H1 (cell line): ENCODE measurements around the gene VPS35L. TPM values are rescaled to one million over a fixed set of nuclear protein-coding genes. Genes with fewer than 3 reads are reported as not detected.
A peak's percentile ranks its signal among the peaks of the same experiment; 100 is the strongest.

ENCODE experiments used
- CTCF ChIA-PET: fragments of 300-600 bp; sonication (Branson Sonifier 250); formaldehyde crosslinking; loops from one replicate; lab custom pipeline; 2021; ENCODE audit not compliant: partially characterized antibody; lab: Charles Lee
- POLR2A ChIA-PET: fragments of 300-600 bp; sonication (Branson Sonifier 250); formaldehyde crosslinking; loops from one replicate; lab custom pipeline; 2021; ENCODE audit warnings: inconsistent platforms; ENCODE audit not compliant: partially characterized antibody; lab: Charles Lee
- DNase-seq, 2 experiments: peaks; one replicate each; pipeline versions ENCODE4 v3.0.0 to v3.0.0-alpha.2; 2010 to 2022; ENCODE audit warnings: low spot score in 2 of 2, low read depth in 1 of 2, mixed read lengths in 1 of 2
- FAIRE-seq: peaks from 2 replicates; lab custom pipeline; 2011; peaks lifted over from hg19 to GRCh38; lab: Jason Lieb, UNC
- H2AFZ ChIP-seq: 2 replicates; pipeline ENCODE4 v1.8.1; 2012; ENCODE audit warnings: low read length, inconsistent platforms
- H2AK5ac ChIP-seq: 2 replicates; pipeline ENCODE4 v1.6.1; 2013; ENCODE audit warnings: low read depth, low read length
- H2BK120ac ChIP-seq: replicated peaks from 2 replicates; pipeline ENCODE3; 2013; ENCODE audit warnings: low read depth, low read length, inconsistent platforms
- H2BK12ac ChIP-seq: 2 replicates; pipeline ENCODE4 v1.6.1; 2013; ENCODE audit warnings: low read depth, low read length
- H2BK15ac ChIP-seq: 2 replicates; pipeline ENCODE4 v1.6.1; 2013; ENCODE audit warnings: low read length
- H2BK20ac ChIP-seq: 2 replicates; pipeline ENCODE4 v1.6.1; 2013; ENCODE audit warnings: low read length
- H2BK5ac ChIP-seq: 2 replicates; pipeline ENCODE4 v1.6.1; 2013; ENCODE audit warnings: low read depth, low read length
- H3K14ac ChIP-seq: 2 replicates; pipeline ENCODE4 v1.6.1; 2013; ENCODE audit warnings: inconsistent platforms; ENCODE audit not compliant: insufficient read length
- H3K18ac ChIP-seq: 2 replicates; pipeline ENCODE4 v1.6.1; 2013; ENCODE audit warnings: low read length; ENCODE audit errors: extremely low read depth
- H3K23ac ChIP-seq: 2 replicates; pipeline ENCODE4 v1.6.1; 2013; ENCODE audit warnings: inconsistent platforms; ENCODE audit not compliant: insufficient read length
- H3K23me2 ChIP-seq: 2 replicates; pipeline ENCODE4 v1.6.1; 2013; ENCODE audit warnings: low read depth, low read length
- H3K27ac ChIP-seq: 2 replicates; pipeline ENCODE4 v1.6.1; 2011; ENCODE audit warnings: low read depth, low read length, inconsistent platforms
- H3K27me3 ChIP-seq, 4 experiments: replicated peaks in 1 of 4; 1 replicate in 1 of 4; 2 replicates in 3 of 4; pipeline versions ENCODE4 v1.6.1 to v1.8.1; 2011 to 2013; ENCODE audit warnings: low read length in 3 of 4, mild to moderate bottlenecking in 3 of 4, inconsistent platforms in 2 of 4, mixed read lengths in 2 of 4, moderate library complexity in 1 of 4; ENCODE audit not compliant: control insufficient read depth in 3 of 4, insufficient read depth in 3 of 4; ENCODE audit errors: extremely low read depth in 1 of 4
- H3K36me3 ChIP-seq, 4 experiments: 2 replicates each; pipeline versions ENCODE4 v1.6.1 to v1.8.1; 2011 to 2013; ENCODE audit warnings: mild to moderate bottlenecking in 4 of 4, low read length in 3 of 4, moderate library complexity in 2 of 4, control low read depth in 1 of 4, inconsistent platforms in 1 of 4; ENCODE audit not compliant: insufficient read depth in 4 of 4, control insufficient read depth in 2 of 4
- H3K4ac ChIP-seq: replicated peaks from 2 replicates; pipeline ENCODE3; 2013; ENCODE audit warnings: low read length, low read depth, mixed read lengths, inconsistent platforms; ENCODE audit not compliant: insufficient read length
- H3K4me1 ChIP-seq, 4 experiments: replicated peaks in 1 of 4; 1 replicate in 1 of 4; 2 replicates in 3 of 4; pipeline versions ENCODE4 v1.6.1 to v1.8.1; 2011 to 2013; ENCODE audit warnings: low read length in 3 of 4, inconsistent platforms in 2 of 4, mixed read lengths in 1 of 4; ENCODE audit not compliant: insufficient read depth in 4 of 4, control insufficient read depth in 3 of 4
- H3K4me2 ChIP-seq, 2 experiments: 2 replicates each; pipeline versions ENCODE4 v1.6.1 to v1.8.1; 2011 to 2013; ENCODE audit warnings: low read depth in 2 of 2, low read length in 2 of 2, control low read depth in 1 of 2, inconsistent platforms in 1 of 2, mild to moderate bottlenecking in 1 of 2; ENCODE audit not compliant: insufficient read depth in 1 of 2
- H3K4me3 ChIP-seq, 4 experiments: fragments of 200-600, 300-600 bp in 1 of 4; sonication (generic), shearing (Covaris generic), sonication (Bioruptor Twin) in 1 of 4; 2 replicates each; pipeline versions ENCODE4 v1.5.1 to v1.8.1; 2011 to 2016; ENCODE audit warnings: low read length in 4 of 4, low read depth in 3 of 4, control low read depth in 2 of 4, inconsistent platforms in 2 of 4, mild to moderate bottlenecking in 2 of 4, mixed read lengths in 1 of 4, moderate library complexity in 1 of 4; ENCODE audit not compliant: insufficient read depth in 2 of 4; ENCODE audit errors: extremely low read depth in 1 of 4
- H3K56ac ChIP-seq: replicated peaks from 2 replicates; pipeline ENCODE3; 2013; ENCODE audit warnings: low read depth, mild to moderate bottlenecking, mixed read lengths, low read length, inconsistent platforms; ENCODE audit not compliant: insufficient read length
- H3K79me1 ChIP-seq: 2 replicates; pipeline ENCODE4 v1.6.1; 2013; ENCODE audit warnings: low read depth, low read length, control low read depth
- H3K79me2 ChIP-seq, 2 experiments: 2 replicates each; pipeline versions ENCODE4 v1.6.1 to v1.8.1; 2012 to 2013; ENCODE audit warnings: low read length in 2 of 2, mild to moderate bottlenecking in 2 of 2, inconsistent platforms in 1 of 2; ENCODE audit not compliant: insufficient read depth in 2 of 2, control insufficient read depth in 1 of 2
- H3K9ac ChIP-seq, 4 experiments: replicated peaks in 1 of 4; 1 replicate in 1 of 4; 2 replicates in 3 of 4; pipeline versions ENCODE4 v1.6.1 to v1.8.1; 2011 to 2013; ENCODE audit warnings: low read depth in 3 of 4, low read length in 3 of 4, control low read depth in 2 of 4, mild to moderate bottlenecking in 2 of 4, moderate library complexity in 2 of 4, inconsistent platforms in 1 of 4; ENCODE audit errors: extremely low read depth in 1 of 4
- H3K9me3 ChIP-seq, 2 experiments: 2 replicates each; pipeline versions ENCODE4 v1.6.1 to v1.8.1; 2012 to 2013; ENCODE audit warnings: mild to moderate bottlenecking in 2 of 2, moderate library complexity in 2 of 2, control low read depth in 1 of 2, inconsistent platforms in 1 of 2, low read depth in 1 of 2, low read length in 1 of 2, mixed read lengths in 1 of 2; ENCODE audit not compliant: insufficient read depth in 2 of 2
- H4K20me1 ChIP-seq, 2 experiments: replicated peaks in 1 of 2; 2 replicates each; pipeline versions ENCODE3 to v1.8.1; 2011 to 2013; ENCODE audit warnings: inconsistent platforms in 2 of 2, low read length in 2 of 2, mild to moderate bottlenecking in 1 of 2; ENCODE audit not compliant: insufficient read depth in 2 of 2, control insufficient read depth in 1 of 2
- H4K5ac ChIP-seq: 2 replicates; pipeline ENCODE4 v1.6.1; 2013; ENCODE audit warnings: low read length, low read depth, mixed read lengths, inconsistent platforms; ENCODE audit not compliant: insufficient read length
- H4K8ac ChIP-seq: 2 replicates; pipeline ENCODE4 v1.8.0; 2013; ENCODE audit warnings: mild to moderate bottlenecking, moderate library complexity, low read length, inconsistent platforms; ENCODE audit not compliant: insufficient read depth; ENCODE audit errors: extremely low read depth
- H4K91ac ChIP-seq: replicated peaks from 2 replicates; pipeline ENCODE3; 2013; ENCODE audit warnings: low read length, mixed read lengths, inconsistent platforms; ENCODE audit not compliant: insufficient read length
- CHD2 ChIP-seq: IDR thresholded peaks from 2 replicates; pipeline ENCODE4 v1.6.1; 2012; ENCODE audit warnings: low read length, improper control_type of control experiment
- GTF2F1 ChIP-seq: IDR thresholded peaks from 2 replicates; pipeline ENCODE4 v1.6.1; 2012; ENCODE audit warnings: low read depth, low read length, improper control_type of control experiment, borderline replicate concordance
- POLR2A ChIP-seq, 2 experiments: IDR thresholded peaks; 1 replicate in 1 of 2; 2 replicates in 1 of 2; pipeline ENCODE4 v1.6.1; 2011; ENCODE audit warnings: low read depth in 2 of 2, low read length in 2 of 2, mild to moderate bottlenecking in 2 of 2; ENCODE audit errors: control extremely low read depth in 1 of 2
- WGBS, 2 experiments: shearing (Covaris generic) in 1 of 2; methylation state at CpG; one replicate each; pipeline versions ENCODE4 v1.1.6 to v1.1.7; 2013 to 2015; ENCODE audit warnings: low lambda C conversion rate in 2 of 2, mixed read lengths in 2 of 2, inconsistent platforms in 1 of 2, low coverage in 1 of 2, missing lambda C conversion rate in 1 of 2; ENCODE audit not compliant: insufficient replicate concordance in 2 of 2, insufficient coverage in 1 of 2, insufficient read length in 1 of 2; ENCODE audit errors: extremely low coverage in 1 of 2, missing lambda C conversion rate in 1 of 2; 5-methylcytosine and 5-hydroxymethylcytosine counted together
- polyA plus RNA-seq, 7 experiments: library from polyadenylated mRNA; depleted of rRNA in 3 of 7; stranded (reverse) in 5 of 7; unstranded in 2 of 7; fragments of >200 nt in 5 of 7; fragments of 200-250 nt in 2 of 7; gene quantifications; 1 replicate in 5 of 7; 2 replicates in 1 of 7; 4 replicates in 1 of 7; pipeline versions ENCODE4 v1.2.1 to v1.2.3, GENCODE V29; 2011 to 2013; ENCODE audit warnings: missing spikeins in 2 of 7, mixed read lengths in 2 of 7
- total RNA-seq: library from RNA; stranded (reverse); fragmentation: NEBNext Ultra II Directional; extraction: Animal tissue kit (Norgen Biotek cat#: 25700); gene quantifications from 2 replicates; pipeline ENCODE4 v1.2.1, GENCODE V29; 2021

Gene VPS35L
- total and polyA plus RNA-seq, 2 of the 8 experiments (the other 6 are each of a cell fraction or from before 2014, with no cell fraction given): 31.5 to 57.1 TPM

DNA sequence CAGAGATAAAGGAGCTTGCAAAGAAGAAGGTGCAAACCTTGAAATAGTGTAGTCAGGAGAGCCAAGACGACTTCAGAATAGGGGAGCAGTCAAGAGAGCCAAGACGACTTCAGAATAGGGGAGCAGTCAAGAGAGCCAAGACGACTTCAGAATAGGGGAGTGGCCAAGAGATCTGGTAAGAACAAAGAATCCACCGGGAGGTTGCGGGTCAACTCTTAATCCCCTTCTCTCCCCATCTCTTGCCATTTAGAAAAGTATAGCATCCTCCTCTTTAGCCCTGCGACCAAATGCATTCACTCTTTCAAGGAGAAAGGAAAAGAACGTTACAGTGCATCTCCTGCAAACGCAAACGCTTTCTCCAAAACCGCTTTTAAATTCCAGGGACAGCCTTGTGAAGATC lies 161.8 kb downstream of the VPS35L start:
- Histone ChIP-seq H2BK120ac (no peak overlapping the region), H4K5ac (peak overlapping the region; percentile 83), H3K23ac (no peak overlapping the region), H2BK12ac (no peak overlapping the region), H3K79me2 (peaks cover 36 to 75% of the 10 kb centered on the region in 2 experiments), H3K4me1 (peaks cover 3 to 19% (median 8%) of the 10 kb centered on the region in 4 experiments), H3K56ac (peak overlapping the region; percentile 90), H3K4me2 (peak overlapping the region; percentile 87 to 88), H2BK20ac (no peak overlapping the region), H2AK5ac (peak overlapping the region; percentile 3; the same call in 1 of the 2 replicates), H3K4ac (peak overlapping the region; percentile 30), H4K20me1 (peaks cover 19 to 20% of the 10 kb centered on the region in 2 experiments), H2BK15ac (no peak overlapping the region), H3K23me2 (peaks cover 5% of the 10 kb centered on the region), H3K4me3 (peak overlapping the region; percentile 96 to 99 (median 97)), H3K18ac (peak overlapping the region; percentile 96; the same call in 1 of the 2 replicates), H3K9ac (peak overlapping the region; percentile 92 to 96 (median 96)), H3K79me1 (peaks cover 2% of the 10 kb centered on the region; the same call in 1 of the 2 replicates), H3K9me3 (no peaks in the 10 kb centered on the region), H4K8ac (no peak overlapping the region), H3K27ac (peak overlapping the region; percentile 94), H4K91ac (peak overlapping the region; percentile 92), H3K36me3 (peaks cover 10 to 31% (median 17%) of the 10 kb centered on the region in 4 experiments; a peak in 7 of 8 replicates), H3K14ac (peak overlapping the region; percentile 89), H2AFZ (no peak overlapping the region), H2BK5ac (peak overlapping the region; percentile 84), H3K27me3 (no peaks in the 10 kb centered on the region)
- CTCF ChIA-PET: no interaction called here
- FAIRE-seq (no peak), DNase-seq (no peak)
- POLR2A ChIA-PET: interaction anchor here (1.0 to 4.2 kb wide), 14 partner anchors 8 to 959 kb away, joined by 3 to 23 read pairs (median 8); partner anchors contain the start of gene VPS35L
- 1% methylated on average over 10 of the region's 10 CpGs; no CpG with 5 or more reads in 1 of the 2 experiments for WGBS, 2 experiments
- TF ChIP-seq GTF2F1 (no peak), CHD2 (no peak), POLR2A (IDR thresholded peaks at IDR 0.05; ENCODE audit: control extremely low read depth in 1 of 2, low read depth in 2 of 2, low read length in 2 of 2) (peak in 1 of 2 experiments; percentile 3; a peak in 1 of 3 replicates)
